ENCODE results near the gene MAGI1. TPM values are rescaled to one million over a fixed set of nuclear protein-coding genes. Genes with fewer than 3 reads are reported as not detected.

MAGI1 gene
- total RNA-seq, 1 experiment from 2014 or later, result 0.93 TPM

- DNase-seq (ENCODE audit: low spot score), result no peak
Observed at GRCh38 chr3:65595222-65596028, 443.3 kb downstream of the MAGI1 start.

- no peak for DNase-seq (ENCODE audit: low spot score)
Observed at GRCh38 chr3:65593780-65594752, 444.7 kb downstream of the MAGI1 start.

- no peak for DNase-seq (ENCODE audit: low spot score)
Observed at GRCh38 chr3:65591313-65591712, 447.4 kb downstream of the MAGI1 start.

- DNase-seq (ENCODE audit: low spot score), result no peak
Observed at GRCh38 chr3:65588884-65589283, 449.8 kb downstream of the MAGI1 start.

GRCh38 chr3:65587650-65588439, 450.9 kb downstream of the MAGI1 start:
- DNase-seq (ENCODE audit: low spot score), result no peak

GRCh38 chr3:65584913-65585312, 453.8 kb downstream of the MAGI1 start:
- DNase-seq (ENCODE audit: low spot score), result no peak

- no peak for DNase-seq (ENCODE audit: low spot score)
Observed at GRCh38 chr3:65584002-65584401, 454.7 kb downstream of the MAGI1 start.

- no peak for DNase-seq (ENCODE audit: low spot score)
Observed at GRCh38 chr3:65583188-65583587, 455.5 kb downstream of the MAGI1 start.

- no peak for DNase-seq (ENCODE audit: low spot score)
Observed at GRCh38 chr3:65582012-65582717, 456.6 kb downstream of the MAGI1 start.

- DNase-seq (ENCODE audit: low spot score), result no peak
Observed at GRCh38 chr3:65581313-65581712, 457.4 kb downstream of the MAGI1 start.

- DNase-seq (ENCODE audit: low spot score), result no peak
Observed at GRCh38 chr3:65578861-65579260, 459.9 kb downstream of the MAGI1 start.

- DNase-seq (ENCODE audit: low spot score), result no peak
Observed at GRCh38 chr3:65577843-65578430, 460.8 kb downstream of the MAGI1 start.

- no peak for DNase-seq (ENCODE audit: low spot score)
Observed at GRCh38 chr3:65576966-65577365, 461.8 kb downstream of the MAGI1 start.

- no peak for DNase-seq (ENCODE audit: low spot score)
Observed at GRCh38 chr3:65576228-65576627, 462.5 kb downstream of the MAGI1 start.

GRCh38 chr3:65575376-65575840, 463.3 kb downstream of the MAGI1 start:
- peak; percentile 23 for DNase-seq (ENCODE audit: low spot score)

- DNase-seq (ENCODE audit: low spot score), result no peak
Observed at GRCh38 chr3:65573548-65574116, 465.1 kb downstream of the MAGI1 start.

- DNase-seq (ENCODE audit: low spot score), result no peak
Observed at GRCh38 chr3:65572175-65572777, 466.4 kb downstream of the MAGI1 start.

GRCh38 chr3:65569845-65570405, 468.8 kb downstream of the MAGI1 start:
- DNase-seq (ENCODE audit: low spot score), result no peak

- no peak for DNase-seq (ENCODE audit: low spot score)
Observed at GRCh38 chr3:65569129-65569528, 469.6 kb downstream of the MAGI1 start.

- no peak for DNase-seq (ENCODE audit: low spot score)
Observed at GRCh38 chr3:65568497-65568896, 470.2 kb downstream of the MAGI1 start.

All from H4 (cell line).